GM19025 (cell line): ENCODE measurements around the gene PLEKHG3.
"Not testable (repeated sequence)": the region's sequence is repeated elsewhere in the genome, so short reads cannot be mapped to it uniquely, and the experiment has no call there.

Experiments used
- ATAC-seq: cut with Tn5 transposase; IDR thresholded peaks from one replicate; pipeline ENCODE4 v1.9.1; 2021; ENCODE audit warnings: mild to moderate bottlenecking, low read depth, moderate library complexity; ENCODE audit not compliant: unreplicated experiment

Gene PLEKHG3

GRCh38 chr14:64704143-64704742 is at the start of gene PLEKHG3:
TSS of gene PLEKHG3 (plus strand) at chr14:64704424. CDS start at chr14:64727632, 23,208 bp downstream.
- no peak for ATAC-seq

- ATAC-seq = no peak
Measured at GRCh38 chr14:64654901-64655300, 49.3 kb upstream of the PLEKHG3 start.

GRCh38 chr14:64656986-64657385 is 47.2 kb upstream of the PLEKHG3 start:
- ATAC-seq = no peak

- no peak for ATAC-seq
Measured at GRCh38 chr14:64658201-64658600, 46.0 kb upstream of the PLEKHG3 start.

GRCh38 chr14:64658700-64659264 is 45.4 kb upstream of the PLEKHG3 start:
- not testable (repeated sequence) for ATAC-seq

GRCh38 chr14:64659366-64659765 is 44.9 kb upstream of the PLEKHG3 start:
- no peak for ATAC-seq

- no peak for ATAC-seq
Measured at GRCh38 chr14:64663174-64663573, 41.0 kb upstream of the PLEKHG3 start.

GRCh38 chr14:64671591-64671990 is 32.6 kb upstream of the PLEKHG3 start:
- no peak for ATAC-seq

- ATAC-seq = no peak
Measured at GRCh38 chr14:64673316-64673715, 30.9 kb upstream of the PLEKHG3 start.

GRCh38 chr14:64673748-64674147 is 30.5 kb upstream of the PLEKHG3 start:
- no peak for ATAC-seq

- no peak for ATAC-seq
Measured at GRCh38 chr14:64674829-64675228, 29.4 kb upstream of the PLEKHG3 start.

- ATAC-seq = no peak
Measured at GRCh38 chr14:64675312-64675711, 28.9 kb upstream of the PLEKHG3 start.

- ATAC-seq = no peak
Measured at GRCh38 chr14:64676410-64677008, 27.7 kb upstream of the PLEKHG3 start.

- no peak for ATAC-seq
Measured at GRCh38 chr14:64680013-64680713, 24.1 kb upstream of the PLEKHG3 start.

GRCh38 chr14:64680714-64681065 is 23.5 kb upstream of the PLEKHG3 start:
- ATAC-seq = no peak

GRCh38 chr14:64681796-64682710 is 22.2 kb upstream of the PLEKHG3 start:
- ATAC-seq = no peak

- no peak for ATAC-seq
Measured at GRCh38 chr14:64682843-64683242, 21.4 kb upstream of the PLEKHG3 start.

GRCh38 chr14:64683264-64683663 is 21.0 kb upstream of the PLEKHG3 start:
- no peak for ATAC-seq

GRCh38 chr14:64684091-64684490 is 20.1 kb upstream of the PLEKHG3 start:
- ATAC-seq = no peak
